K562 (cell line): ENCODE measurements around the gene B4GALNT4. TPM values are rescaled to one million over a fixed set of nuclear protein-coding genes. Genes with fewer than 3 reads are reported as not detected.

Experiments
- BACH1 ChIP-seq: fragments of 200-800 bp; sonication (Bioruptor generic); IDR thresholded peaks from 2 replicates; pipeline ENCODE4 v1.6.1; 2016; ENCODE audit warnings: missing genetic modification characterization, missing compliant biosample characterization
- CEBPB ChIP-seq: fragments of 450-650 bp; IDR thresholded peaks from 2 replicates; pipeline ENCODE4 v1.6.1; 2016; ENCODE audit warnings: missing genetic modification characterization, missing compliant biosample characterization
- CEBPG ChIP-seq, 3 experiments: fragments of 200-800 bp in 1 of 3; sonication (Bioruptor generic) in 1 of 3; sonication (generic) in 1 of 3; formaldehyde crosslinking in 1 of 3; IDR thresholded peaks in 2 of 3; conservative IDR thresholded peaks in 1 of 3; 2 replicates each; pipeline versions ENCODE4 v1.6.1 to v1.8.0; 2016 to 2022; ENCODE audit warnings: missing compliant biosample characterization in 2 of 3, missing genetic modification characterization in 2 of 3, mild to moderate bottlenecking in 1 of 3, missing genetic modification reagents in 1 of 3
- FOXK2 ChIP-seq, 2 experiments: fragments of 450-650 bp; IDR thresholded peaks in 1 of 2; conservative IDR thresholded peaks in 1 of 2; 2 replicates each; pipeline ENCODE4 v1.6.1; 2016; ENCODE audit warnings: low read depth in 2 of 2, mild to moderate bottlenecking in 1 of 2
- HMG20A ChIP-seq: fragments of 450-650 bp; formaldehyde crosslinking; conservative IDR thresholded peaks from 2 replicates; pipeline ENCODE4 v1.4.0; 2020; ENCODE audit warnings: mild to moderate bottlenecking, mixed read lengths
- HMG20B ChIP-seq: fragments of 250-450 bp; sonication (Bioruptor Pico); IDR thresholded peaks from 2 replicates; pipeline ENCODE4 v1.5.0; 2021; ENCODE audit warnings: mild to moderate bottlenecking
- MYC ChIP-seq, 2 experiments: fragments of 250-450 bp in 1 of 2; sonication (Bioruptor Pico) in 1 of 2; IDR thresholded peaks; 2 replicates each; pipeline versions ENCODE4 v1.5.1 to v1.6.1; 2012 to 2021; ENCODE audit warnings: low read depth in 2 of 2, borderline replicate concordance in 1 of 2, improper control_type of control experiment in 1 of 2, low read length in 1 of 2, mild to moderate bottlenecking in 1 of 2, moderate library complexity in 1 of 2
- NRF1 ChIP-seq, 2 experiments: fragments of 450-650 bp; IDR thresholded peaks in 1 of 2; conservative IDR thresholded peaks in 1 of 2; 2 replicates each; pipeline ENCODE4 v1.6.1; 2014; ENCODE audit warnings: mild to moderate bottlenecking in 2 of 2
- RCOR1 ChIP-seq, 2 experiments: IDR thresholded peaks; 2 replicates each; pipeline ENCODE4 v1.6.1; 2012; ENCODE audit warnings: low read depth in 2 of 2, low read length in 2 of 2, borderline replicate concordance in 1 of 2, improper control_type of control experiment in 1 of 2
- SMARCE1 ChIP-seq: fragments of 450-650 bp; IDR thresholded peaks from 2 replicates; pipeline ENCODE4 v1.7.1; 2016; ENCODE audit warnings: mild to moderate bottlenecking
- ZBTB1 ChIP-seq: sonication (generic); formaldehyde crosslinking; IDR thresholded peaks from 2 replicates; pipeline ENCODE4 v1.8.1; 2023; ENCODE audit warnings: missing genetic modification reagents, low read depth, mild to moderate bottlenecking, borderline replicate concordance
- ZFX ChIP-seq: sonication (generic); formaldehyde crosslinking; IDR thresholded peaks from 2 replicates; pipeline ENCODE4 v1.8.0; 2022; ENCODE audit warnings: mild to moderate bottlenecking, missing genetic modification reagents, moderate library complexity
- ZNF134 ChIP-seq: fragments of 250-450 bp; sonication (Bioruptor Pico); conservative IDR thresholded peaks from 2 replicates; pipeline ENCODE4 v1.4.0; 2020
- ZNF395 ChIP-seq: fragments of 200-800 bp; sonication (Bioruptor generic); IDR thresholded peaks from 2 replicates; pipeline ENCODE4 v1.6.1; 2017; ENCODE audit warnings: missing genetic modification characterization, missing compliant biosample characterization
- ZNF583 ChIP-seq: fragments of 250-450 bp; sonication (Bioruptor Pico); IDR thresholded peaks from 2 replicates; pipeline ENCODE4 v1.4.0; 2020
- ZNF644 ChIP-seq: fragments of 200-800 bp; sonication (Bioruptor generic); IDR thresholded peaks from 2 replicates; pipeline ENCODE4 v1.6.1; 2016; ENCODE audit warnings: low read depth, missing genetic modification characterization, missing compliant biosample characterization
- ZNF75A ChIP-seq: fragments of 450-650 bp; formaldehyde crosslinking; IDR thresholded peaks from 2 replicates; pipeline ENCODE4 v1.4.0; 2020; ENCODE audit warnings: mild to moderate bottlenecking
- ZNF766 ChIP-seq: fragments of 200-800 bp; sonication (Bioruptor generic); conservative IDR thresholded peaks from 2 replicates; pipeline ENCODE4 v1.6.1; 2016; ENCODE audit warnings: missing genetic modification characterization, missing compliant biosample characterization
- polyA plus RNA-seq, 8 experiments: library from polyadenylated mRNA; depleted of rRNA in 4 of 8; stranded (reverse) in 5 of 8; unstranded in 3 of 8; fragments of >200 nt; fragmentation: Nextera tagmentation in 2 of 8; fragmentation: Illumina TruSeq in 1 of 8; extraction: Ambion mirVana in 2 of 8; extraction: Trizol in 1 of 8; gene quantifications; 2 replicates each; pipeline versions ENCODE4 v1.2.1 to v1.2.3, GENCODE V29; 2011 to 2014; ENCODE audit warnings: inconsistent platforms in 1 of 8, missing spikeins in 1 of 8
- total RNA-seq, 7 experiments: library from RNA; depleted of rRNA in 6 of 7; stranded (reverse); fragments of >200 nt in 6 of 7; fragmentation: Illumina TruSeq in 2 of 7; extraction: Trizol in 2 of 7; gene quantifications; 2 replicates each; pipeline versions ENCODE4 v1.2.1 to v1.2.3, GENCODE V29; 2011 to 2021; ENCODE audit warnings: low replicate concordance in 1 of 7
- TF ChIP-seq, protein P1 (sequence below), 2 experiments: fragments of 450-650 bp; IDR thresholded peaks; 2 replicates each; pipeline ENCODE4 v1.6.1; 2016
- TF ChIP-seq, protein P2 (sequence below): fragments of 450-650 bp; IDR thresholded peaks from 2 replicates; pipeline ENCODE4 v1.6.1; 2016
- TF ChIP-seq, protein P3 (sequence below): fragments of 250-450 bp; sonication (Bioruptor Pico); IDR thresholded peaks from 2 replicates; pipeline ENCODE4 v1.5.0; 2020; ENCODE audit warnings: mild to moderate bottlenecking

Gene B4GALNT4
- total and polyA plus RNA-seq, 9 of the 15 experiments (the other 6 are each of a cell fraction or from before 2014, with no cell fraction given) = 0.20 to 37.1 (median 10.8) TPM; not detected in 1

- TF ChIP-seq NRF1 (conservative IDR thresholded peaks at IDR 0.05 in 1 of 2, IDR thresholded peaks at IDR 0.05 in 1 of 2) (0 out of 4 replicates have a peak, but pooled peaks of 1 of the 2 experiments have one; percentile 16), ZFX (peak; percentile 38), ZNF395 (no peak), RCOR1 (IDR thresholded peaks at IDR 0.05; ENCODE audit: borderline replicate concordance in 1 of 2, low read depth in 2 of 2, low read length in 2 of 2) (peak in 1 of 2 experiments; percentile 31; a peak in 1 of 4 replicates), ZNF75A (CRISPR knock-in tag) (peak; percentile 37; the same call in 1 of the 2 replicates), MYC (IDR thresholded peaks at IDR 0.05; ENCODE audit: low read depth, low read length) (peak; percentile 34; the same call in 1 of the 2 replicates), MYC (CRISPR knock-in tag; IDR thresholded peaks at IDR 0.05; ENCODE audit: borderline replicate concordance, low read depth) (no peak), HMG20B (CRISPR knock-in tag) (no peak), ZNF644 (tag) (no peak), HMG20A (CRISPR knock-in tag) (no peak), SMARCE1 (peak; percentile 40; the same call in 1 of the 2 replicates), FOXK2 (conservative IDR thresholded peaks at IDR 0.05 in 1 of 2, IDR thresholded peaks at IDR 0.05 in 1 of 2; ENCODE audit: low read depth in 2 of 2) (0 out of 4 replicates have a peak, but pooled peaks of 1 of the 2 experiments have one; percentile 25), BACH1 (tag) (0 out of 2 replicates have a peak, but pooled peaks have one; percentile 25), CEBPB (tag) (peak; percentile 75), CEBPG (CRISPR knock-in tag; IDR thresholded peaks at IDR 0.05) (peak; percentile 56; the same call in 1 of the 2 replicates), CEBPG (tag; conservative IDR thresholded peaks at IDR 0.05 in 1 of 2, IDR thresholded peaks at IDR 0.05 in 1 of 2) (peak in 1 of 2 experiments; percentile 56; a peak in 1 of 4 replicates), ZBTB1 (no peak), ZNF583 (CRISPR knock-in tag) (0 out of 2 replicates have a peak, but pooled peaks have one; percentile 26), ZNF766 (CRISPR knock-in tag) (0 out of 2 replicates have a peak, but pooled peaks have one; percentile 10), ZNF134 (CRISPR knock-in tag) (peak; percentile 63)
- TF ChIP-seq, protein P1, sequence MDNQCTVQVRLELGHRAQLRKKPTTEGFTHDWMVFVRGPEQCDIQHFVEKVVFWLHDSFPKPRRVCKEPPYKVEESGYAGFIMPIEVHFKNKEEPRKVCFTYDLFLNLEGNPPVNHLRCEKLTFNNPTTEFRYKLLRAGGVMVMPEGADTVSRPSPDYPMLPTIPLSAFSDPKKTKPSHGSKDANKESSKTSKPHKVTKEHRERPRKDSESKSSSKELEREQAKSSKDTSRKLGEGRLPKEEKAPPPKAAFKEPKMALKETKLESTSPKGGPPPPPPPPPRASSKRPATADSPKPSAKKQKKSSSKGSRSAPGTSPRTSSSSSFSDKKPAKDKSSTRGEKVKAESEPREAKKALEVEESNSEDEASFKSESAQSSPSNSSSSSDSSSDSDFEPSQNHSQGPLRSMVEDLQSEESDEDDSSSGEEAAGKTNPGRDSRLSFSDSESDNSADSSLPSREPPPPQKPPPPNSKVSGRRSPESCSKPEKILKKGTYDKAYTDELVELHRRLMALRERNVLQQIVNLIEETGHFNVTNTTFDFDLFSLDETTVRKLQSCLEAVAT (IDR thresholded peaks at IDR 0.05) = 0 out of 4 replicates have a peak, but pooled peaks of 1 of the 2 experiments have one; percentile 9
- TF ChIP-seq, protein P2, sequence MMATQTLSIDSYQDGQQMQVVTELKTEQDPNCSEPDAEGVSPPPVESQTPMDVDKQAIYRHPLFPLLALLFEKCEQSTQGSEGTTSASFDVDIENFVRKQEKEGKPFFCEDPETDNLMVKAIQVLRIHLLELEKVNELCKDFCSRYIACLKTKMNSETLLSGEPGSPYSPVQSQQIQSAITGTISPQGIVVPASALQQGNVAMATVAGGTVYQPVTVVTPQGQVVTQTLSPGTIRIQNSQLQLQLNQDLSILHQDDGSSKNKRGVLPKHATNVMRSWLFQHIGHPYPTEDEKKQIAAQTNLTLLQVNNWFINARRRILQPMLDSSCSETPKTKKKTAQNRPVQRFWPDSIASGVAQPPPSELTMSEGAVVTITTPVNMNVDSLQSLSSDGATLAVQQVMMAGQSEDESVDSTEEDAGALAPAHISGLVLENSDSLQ = 0 out of 2 replicates have a peak, but pooled peaks have one; percentile 17
- TF ChIP-seq, protein P3, sequence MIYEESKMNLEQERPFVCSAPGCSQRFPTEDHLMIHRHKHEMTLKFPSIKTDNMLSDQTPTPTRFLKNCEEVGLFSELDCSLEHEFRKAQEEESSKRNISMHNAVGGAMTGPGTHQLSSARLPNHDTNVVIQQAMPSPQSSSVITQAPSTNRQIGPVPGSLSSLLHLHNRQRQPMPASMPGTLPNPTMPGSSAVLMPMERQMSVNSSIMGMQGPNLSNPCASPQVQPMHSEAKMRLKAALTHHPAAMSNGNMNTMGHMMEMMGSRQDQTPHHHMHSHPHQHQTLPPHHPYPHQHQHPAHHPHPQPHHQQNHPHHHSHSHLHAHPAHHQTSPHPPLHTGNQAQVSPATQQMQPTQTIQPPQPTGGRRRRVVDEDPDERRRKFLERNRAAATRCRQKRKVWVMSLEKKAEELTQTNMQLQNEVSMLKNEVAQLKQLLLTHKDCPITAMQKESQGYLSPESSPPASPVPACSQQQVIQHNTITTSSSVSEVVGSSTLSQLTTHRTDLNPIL = no peak
These were observed 34.9 kb upstream of the B4GALNT4 start (continued) for GRCh38 chr11:334264-334994.
